Measurements from ENCODE around the gene REXO5. TPM values are rescaled to one million over a fixed set of nuclear protein-coding genes. Genes with fewer than 3 reads are reported as not detected.

Gene REXO5
- total and polyA plus RNA-seq, 2 of the 13 experiments (the other 11 are each of a cell fraction or from before 2014, with no cell fraction given): 5.9 to 13.1 TPM

DNA sequence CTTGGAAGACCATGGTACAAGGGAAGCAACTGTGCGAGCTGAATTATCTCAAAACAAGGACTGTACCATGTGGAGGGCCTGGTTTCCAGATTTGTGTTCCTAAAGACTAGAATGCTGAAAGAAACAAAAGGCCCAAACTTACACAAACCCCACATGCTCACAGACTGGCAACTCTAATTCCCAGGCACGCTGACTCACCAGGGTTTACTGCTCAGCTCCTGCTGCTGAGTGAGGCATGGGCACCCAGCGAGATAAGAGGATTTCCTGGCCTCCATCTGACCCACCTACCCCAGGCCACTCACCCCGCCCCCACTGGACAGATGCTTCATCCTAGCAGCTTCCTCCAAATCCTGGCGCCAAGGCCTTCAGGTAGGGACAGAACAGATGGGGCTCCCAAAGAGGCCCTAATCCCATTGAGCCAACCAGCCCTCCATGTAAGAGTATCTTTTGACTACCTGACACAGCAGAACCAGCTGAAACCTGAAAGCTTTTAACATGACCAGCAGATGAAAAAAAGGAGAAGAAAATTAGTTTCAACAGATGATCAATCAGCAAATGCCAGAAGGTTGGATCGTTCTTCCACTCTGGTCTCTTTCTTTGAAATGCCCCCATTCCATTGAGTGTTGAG is 59.9 kb downstream of the REXO5 start (continued):
- no peak for TF ChIP-seq NCOA1 (CRISPR knock-in tag; IDR thresholded peaks at IDR 0.05)
- TF ChIP-seq ATF3 (CRISPR knock-in tag; IDR thresholded peaks at IDR 0.05): 0 out of 2 replicates have a peak, but pooled peaks have one; percentile 10
- TF ChIP-seq SRSF4 (IDR thresholded peaks at IDR 0.05; ENCODE audit: low read depth, low read length, poor library complexity, severe bottlenecking): no peak
- TF ChIP-seq RFX5 (IDR thresholded peaks at IDR 0.05; ENCODE audit: low read depth, low read length): no peak
- no peak for TF ChIP-seq ARID5B (CRISPR knock-in tag; IDR thresholded peaks at IDR 0.05)
- no peak for TF ChIP-seq ZBTB8A (CRISPR knock-in tag; IDR thresholded peaks at IDR 0.05; ENCODE audit: borderline replicate concordance, low read depth)
- TF ChIP-seq SSRP1 (CRISPR knock-in tag; IDR thresholded peaks at IDR 0.05): no peak
- TF ChIP-seq PTBP1 (IDR thresholded peaks at IDR 0.05; ENCODE audit: low read depth, low read length, poor library complexity, severe bottlenecking): no peak
- no peak for TF ChIP-seq NFYB (CRISPR knock-in tag; IDR thresholded peaks at IDR 0.05)
- TF ChIP-seq, protein P1, sequence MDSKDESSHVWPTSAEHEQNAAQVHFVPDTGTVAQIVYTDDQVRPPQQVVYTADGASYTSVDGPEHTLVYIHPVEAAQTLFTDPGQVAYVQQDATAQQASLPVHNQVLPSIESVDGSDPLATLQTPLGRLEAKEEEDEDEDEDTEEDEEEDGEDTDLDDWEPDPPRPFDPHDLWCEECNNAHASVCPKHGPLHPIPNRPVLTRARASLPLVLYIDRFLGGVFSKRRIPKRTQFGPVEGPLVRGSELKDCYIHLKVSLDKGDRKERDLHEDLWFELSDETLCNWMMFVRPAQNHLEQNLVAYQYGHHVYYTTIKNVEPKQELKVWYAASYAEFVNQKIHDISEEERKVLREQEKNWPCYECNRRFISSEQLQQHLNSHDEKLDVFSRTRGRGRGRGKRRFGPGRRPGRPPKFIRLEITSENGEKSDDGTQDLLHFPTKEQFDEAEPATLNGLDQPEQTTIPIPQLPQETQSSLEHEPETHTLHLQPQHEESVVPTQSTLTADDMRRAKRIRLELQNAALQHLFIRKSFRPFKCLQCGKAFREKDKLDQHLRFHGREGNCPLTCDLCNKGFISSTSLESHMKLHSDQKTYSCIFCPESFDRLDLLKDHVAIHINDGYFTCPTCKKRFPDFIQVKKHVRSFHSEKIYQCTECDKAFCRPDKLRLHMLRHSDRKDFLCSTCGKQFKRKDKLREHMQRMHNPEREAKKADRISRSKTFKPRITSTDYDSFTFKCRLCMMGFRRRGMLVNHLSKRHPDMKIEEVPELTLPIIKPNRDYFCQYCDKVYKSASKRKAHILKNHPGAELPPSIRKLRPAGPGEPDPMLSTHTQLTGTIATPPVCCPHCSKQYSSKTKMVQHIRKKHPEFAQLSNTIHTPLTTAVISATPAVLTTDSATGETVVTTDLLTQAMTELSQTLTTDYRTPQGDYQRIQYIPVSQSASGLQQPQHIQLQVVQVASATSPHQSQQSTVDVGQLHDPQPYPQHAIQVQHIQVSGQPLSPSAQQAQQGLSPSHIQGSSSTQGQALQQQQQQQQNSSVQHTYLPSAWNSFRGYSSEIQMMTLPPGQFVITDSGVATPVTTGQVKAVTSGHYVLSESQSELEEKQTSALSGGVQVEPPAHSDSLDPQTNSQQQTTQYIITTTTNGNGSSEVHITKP (CRISPR knock-in tag; IDR thresholded peaks at IDR 0.05; ENCODE audit: low read depth): peak; percentile 77
- no peak for TF ChIP-seq CEBPB (IDR thresholded peaks at IDR 0.05; ENCODE audit: borderline replicate concordance, low read depth, low read length)
- TF ChIP-seq, protein P2, sequence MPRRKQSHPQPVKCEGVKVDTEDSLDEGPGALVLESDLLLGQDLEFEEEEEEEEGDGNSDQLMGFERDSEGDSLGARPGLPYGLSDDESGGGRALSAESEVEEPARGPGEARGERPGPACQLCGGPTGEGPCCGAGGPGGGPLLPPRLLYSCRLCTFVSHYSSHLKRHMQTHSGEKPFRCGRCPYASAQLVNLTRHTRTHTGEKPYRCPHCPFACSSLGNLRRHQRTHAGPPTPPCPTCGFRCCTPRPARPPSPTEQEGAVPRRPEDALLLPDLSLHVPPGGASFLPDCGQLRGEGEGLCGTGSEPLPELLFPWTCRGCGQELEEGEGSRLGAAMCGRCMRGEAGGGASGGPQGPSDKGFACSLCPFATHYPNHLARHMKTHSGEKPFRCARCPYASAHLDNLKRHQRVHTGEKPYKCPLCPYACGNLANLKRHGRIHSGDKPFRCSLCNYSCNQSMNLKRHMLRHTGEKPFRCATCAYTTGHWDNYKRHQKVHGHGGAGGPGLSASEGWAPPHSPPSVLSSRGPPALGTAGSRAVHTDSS (CRISPR knock-in tag; conservative IDR thresholded peaks at IDR 0.05): no peak
- peak; percentile 34; the same call in 1 of the 2 replicates for TF ChIP-seq RARA (CRISPR knock-in tag; IDR thresholded peaks at IDR 0.05)
- TF ChIP-seq, protein P3, sequence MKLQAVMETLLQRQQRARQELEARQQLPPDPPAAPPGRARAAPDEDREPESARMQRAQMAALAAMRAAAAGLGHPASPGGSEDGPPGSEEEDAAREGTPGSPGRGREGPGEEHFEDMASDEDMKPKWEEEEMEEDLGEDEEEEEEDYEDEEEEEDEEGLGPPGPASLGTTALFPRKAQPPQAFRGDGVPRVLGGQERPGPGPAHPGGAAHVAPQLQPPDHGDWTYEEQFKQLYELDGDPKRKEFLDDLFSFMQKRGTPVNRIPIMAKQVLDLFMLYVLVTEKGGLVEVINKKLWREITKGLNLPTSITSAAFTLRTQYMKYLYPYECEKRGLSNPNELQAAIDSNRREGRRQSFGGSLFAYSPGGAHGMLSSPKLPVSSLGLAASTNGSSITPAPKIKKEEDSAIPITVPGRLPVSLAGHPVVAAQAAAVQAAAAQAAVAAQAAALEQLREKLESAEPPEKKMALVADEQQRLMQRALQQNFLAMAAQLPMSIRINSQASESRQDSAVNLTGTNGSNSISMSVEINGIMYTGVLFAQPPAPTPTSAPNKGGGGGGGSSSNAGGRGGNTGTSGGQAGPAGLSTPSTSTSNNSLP (IDR thresholded peaks at IDR 0.05; ENCODE audit: low read depth, low read length): no peak
- TF ChIP-seq ZNF878 (CRISPR knock-in tag; IDR thresholded peaks at IDR 0.05): no peak
- TF ChIP-seq MZF1 (CRISPR knock-in tag; IDR thresholded peaks at IDR 0.05; ENCODE audit: borderline replicate concordance): no peak
- TF ChIP-seq SIX1 (CRISPR knock-in tag; IDR thresholded peaks at IDR 0.05; ENCODE audit: borderline replicate concordance): no peak
- no peak for TF ChIP-seq CCDC6 (CRISPR knock-in tag; IDR thresholded peaks at IDR 0.05)

All from HepG2 (cell line).